ENCODE data around the gene KREMEN1. TPM values are rescaled to one million over a fixed set of nuclear protein-coding genes. Genes with fewer than 3 reads are reported as not detected.

The KREMEN1 gene
- total RNA-seq, 1 donor from 2014 or later, result not detected

DNA sequence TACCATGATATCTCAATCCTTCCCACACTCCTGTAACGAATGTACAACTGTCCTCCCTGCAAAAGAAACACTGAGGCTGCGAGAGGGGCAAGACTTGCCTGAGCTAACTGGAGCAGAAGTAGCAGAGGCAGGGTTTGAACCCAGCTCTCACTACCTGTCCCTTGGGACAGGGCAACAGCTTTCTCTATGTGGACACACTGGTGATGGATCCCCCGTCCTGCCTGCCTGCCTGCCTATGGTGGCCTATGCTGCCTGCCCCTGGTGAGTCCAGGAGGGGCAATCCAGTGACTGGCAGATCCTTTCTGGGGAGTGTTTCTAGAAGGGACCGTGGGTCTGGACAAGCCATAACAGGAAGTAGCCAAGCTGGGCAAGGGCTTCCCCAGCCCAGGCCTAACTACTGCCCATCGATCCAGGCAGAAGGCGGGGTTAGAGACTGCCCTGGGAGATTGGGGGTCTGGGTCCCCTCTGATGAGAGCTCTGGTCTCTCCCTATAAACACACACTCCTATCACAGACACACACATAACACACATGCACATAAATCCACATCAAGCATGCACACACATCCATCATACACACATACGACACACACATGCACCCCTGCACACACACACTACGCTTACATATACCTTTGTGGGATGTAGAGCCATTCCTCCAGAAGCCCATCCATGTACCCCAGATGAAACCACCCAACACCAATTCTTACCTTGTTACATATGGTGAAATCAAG, 131.8 kb downstream of the KREMEN1 start:
- intact Hi-C loops (cut with micrococcal nuclease), result no loop called here

DNA sequence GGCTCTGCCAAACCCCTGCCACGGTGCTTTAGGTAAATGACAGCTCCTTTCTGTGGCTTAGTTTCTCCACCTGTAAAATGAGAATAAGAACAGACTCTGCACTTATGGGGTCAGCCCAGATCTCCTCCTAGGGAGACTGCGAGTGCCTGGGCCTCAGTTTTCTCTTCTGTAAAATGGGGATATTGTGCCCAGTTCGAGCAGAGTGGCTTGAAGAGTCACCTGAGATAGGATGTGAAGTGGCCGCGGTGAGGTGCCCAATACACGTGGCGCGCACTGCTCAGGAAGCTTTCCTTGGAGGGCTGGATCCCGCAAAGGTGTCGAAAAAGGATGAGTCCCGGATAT, 132.4 kb downstream of the KREMEN1 start:
- intact Hi-C loops (cut with micrococcal nuclease), result no loop called here

DNA sequence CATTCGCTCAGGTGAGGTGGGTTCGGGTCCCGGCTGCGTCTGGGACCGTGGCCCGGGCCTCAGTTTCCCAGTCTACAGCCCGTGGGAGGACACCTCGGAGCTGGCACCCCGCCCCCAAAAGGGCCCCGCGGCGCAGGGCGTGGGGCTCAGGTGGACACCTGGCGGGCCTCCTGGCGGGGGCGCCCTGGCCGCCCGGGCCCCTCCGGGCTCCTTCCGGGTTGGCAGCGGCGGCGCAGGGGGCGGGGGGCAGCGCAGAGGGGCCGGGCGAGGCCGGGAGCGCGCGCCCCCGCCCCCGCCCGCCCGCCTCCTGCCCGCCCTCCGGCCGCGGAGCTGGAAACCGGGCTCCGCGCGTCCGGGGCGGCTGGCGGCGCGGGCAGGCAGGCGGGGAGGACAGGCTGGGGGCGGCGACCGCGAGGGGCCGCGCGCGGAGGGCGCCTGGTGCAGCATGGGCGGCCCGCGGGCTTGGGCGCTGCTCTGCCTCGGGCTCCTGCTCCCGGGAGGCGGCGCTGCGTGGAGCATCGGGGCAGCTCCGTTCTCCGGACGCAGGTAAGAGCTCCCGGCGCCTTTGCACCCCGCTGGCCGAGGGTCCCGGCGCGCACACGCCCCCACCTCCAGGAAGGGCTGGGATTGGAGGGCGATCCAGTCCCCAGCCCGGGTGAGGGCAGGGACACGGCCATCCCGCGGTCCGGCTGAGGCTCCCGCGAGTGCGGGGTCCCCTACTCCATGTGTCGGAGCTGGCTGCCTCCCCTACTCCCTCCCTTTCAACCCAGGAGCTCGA, 132.9 kb downstream of the KREMEN1 start, which contains the start of gene EMID1:
Gene EMID1 (plus strand): TSS at position 303 of the 778 bp plus-strand sequence. CDS start 143 bp downstream, at position 446.
- intact Hi-C loops (cut with micrococcal nuclease), result no loop called here

GRCh38 chr22:29206372-29207242, 133.8 kb downstream of the KREMEN1 start:
- intact Hi-C loops (cut with micrococcal nuclease), result no loop called here

- intact Hi-C loops (cut with micrococcal nuclease), result no loop called here
Measured at GRCh38 chr22:29207243-29207550, 134.4 kb downstream of the KREMEN1 start.

GRCh38 chr22:29207562-29208501, 135.0 kb downstream of the KREMEN1 start:
- intact Hi-C loops (cut with micrococcal nuclease), result no loop called here

GRCh38 chr22:29208502-29208862, 135.6 kb downstream of the KREMEN1 start:
- intact Hi-C loops (cut with micrococcal nuclease), result no loop called here

DNA sequence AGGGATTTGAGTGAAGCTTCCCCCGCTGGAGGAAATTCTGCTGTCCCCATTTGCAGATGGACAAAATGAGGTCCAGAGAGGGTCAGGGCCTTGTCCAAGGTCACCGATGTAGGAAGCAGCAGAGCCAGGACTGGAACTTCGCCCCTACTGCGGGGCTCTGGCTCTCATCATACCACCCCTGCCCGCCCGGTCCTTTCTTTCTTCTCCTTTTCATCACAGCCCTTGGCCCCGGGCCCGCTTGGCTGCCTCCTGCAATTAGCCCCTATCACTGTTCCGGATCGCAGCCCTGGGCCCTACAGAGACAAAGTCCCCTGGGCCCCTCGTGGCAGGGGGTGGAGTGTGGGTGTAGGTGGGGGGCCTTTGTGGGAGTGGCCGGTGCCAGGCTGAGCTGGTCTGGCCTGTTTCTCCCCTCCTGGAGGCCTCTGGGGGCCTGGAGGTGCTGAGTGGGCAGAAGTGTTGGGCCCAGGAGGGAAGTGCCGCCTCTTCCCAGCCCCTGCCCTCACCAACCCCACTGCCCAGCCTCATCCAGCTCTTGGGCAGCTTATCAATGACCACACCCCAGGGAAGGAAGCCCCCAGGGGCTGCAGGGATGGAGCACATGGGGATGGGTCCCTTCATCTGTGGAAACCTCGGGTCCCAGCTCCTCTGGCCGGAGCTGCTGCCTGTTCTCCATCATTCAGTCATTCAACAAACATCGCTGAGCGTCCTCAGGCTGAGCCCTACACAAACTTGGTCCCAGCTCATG, 136.2 kb downstream of the KREMEN1 start:
- intact Hi-C loops (cut with micrococcal nuclease), result no loop called here

- intact Hi-C loops (cut with micrococcal nuclease), result no loop called here
Measured at GRCh38 chr22:29209624-29209929, 136.7 kb downstream of the KREMEN1 start.

DNA sequence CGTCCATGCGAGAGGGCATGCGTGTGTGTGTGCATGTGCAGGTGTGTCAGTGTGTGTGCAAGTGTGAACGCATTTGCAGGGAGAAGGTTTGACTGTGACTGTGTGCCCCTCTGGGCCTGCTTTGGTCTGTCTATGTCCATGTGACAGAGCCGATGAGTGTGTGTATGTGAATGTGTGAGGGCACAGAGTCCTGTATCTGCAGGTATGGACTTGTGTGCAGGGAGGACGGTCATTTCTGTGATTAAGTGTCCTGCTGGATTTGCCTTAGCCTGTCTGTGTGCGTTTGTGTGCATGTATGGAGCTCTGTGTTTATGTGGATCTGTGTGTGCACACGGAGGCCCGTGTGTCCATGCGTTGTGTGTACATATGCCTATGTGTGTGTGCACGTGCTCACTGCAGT, 138.2 kb downstream of the KREMEN1 start:
- intact Hi-C loops (cut with micrococcal nuclease), result no loop called here

GRCh38 chr22:29211466-29211865, 138.6 kb downstream of the KREMEN1 start:
- intact Hi-C loops (cut with micrococcal nuclease), result no loop called here

- intact Hi-C loops (cut with micrococcal nuclease), result no loop called here
Measured at GRCh38 chr22:29212743-29213142, 139.9 kb downstream of the KREMEN1 start.

GRCh38 chr22:29213493-29213892, 140.7 kb downstream of the KREMEN1 start:
- intact Hi-C loops (cut with micrococcal nuclease), result no loop called here

DNA sequence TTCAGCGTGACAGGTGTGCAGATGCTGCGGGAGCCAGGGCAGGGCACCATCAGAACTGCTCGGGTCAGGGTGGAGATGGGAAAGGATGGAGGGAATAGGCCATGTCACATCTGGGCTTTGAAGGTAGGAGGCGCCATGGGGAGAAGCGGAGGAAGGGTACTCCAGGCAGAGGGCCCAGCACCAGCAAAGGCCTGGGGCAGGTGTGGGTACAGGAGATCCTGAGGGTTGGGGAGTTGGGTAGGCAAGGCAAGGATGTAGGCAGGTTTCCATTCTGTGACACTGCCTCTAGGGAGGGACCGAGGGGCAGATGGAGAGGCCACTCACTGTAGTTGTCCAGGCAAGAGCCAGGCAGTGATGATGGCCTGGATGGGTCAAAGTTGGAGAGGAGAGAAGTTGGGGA, 141.4 kb downstream of the KREMEN1 start:
- intact Hi-C loops (cut with micrococcal nuclease), result no loop called here

- intact Hi-C loops (cut with micrococcal nuclease), result no loop called here
Measured at GRCh38 chr22:29215012-29215860, 142.4 kb downstream of the KREMEN1 start.

GRCh38 chr22:29216011-29216872, 143.4 kb downstream of the KREMEN1 start:
- intact Hi-C loops (cut with micrococcal nuclease), result no loop called here

DNA sequence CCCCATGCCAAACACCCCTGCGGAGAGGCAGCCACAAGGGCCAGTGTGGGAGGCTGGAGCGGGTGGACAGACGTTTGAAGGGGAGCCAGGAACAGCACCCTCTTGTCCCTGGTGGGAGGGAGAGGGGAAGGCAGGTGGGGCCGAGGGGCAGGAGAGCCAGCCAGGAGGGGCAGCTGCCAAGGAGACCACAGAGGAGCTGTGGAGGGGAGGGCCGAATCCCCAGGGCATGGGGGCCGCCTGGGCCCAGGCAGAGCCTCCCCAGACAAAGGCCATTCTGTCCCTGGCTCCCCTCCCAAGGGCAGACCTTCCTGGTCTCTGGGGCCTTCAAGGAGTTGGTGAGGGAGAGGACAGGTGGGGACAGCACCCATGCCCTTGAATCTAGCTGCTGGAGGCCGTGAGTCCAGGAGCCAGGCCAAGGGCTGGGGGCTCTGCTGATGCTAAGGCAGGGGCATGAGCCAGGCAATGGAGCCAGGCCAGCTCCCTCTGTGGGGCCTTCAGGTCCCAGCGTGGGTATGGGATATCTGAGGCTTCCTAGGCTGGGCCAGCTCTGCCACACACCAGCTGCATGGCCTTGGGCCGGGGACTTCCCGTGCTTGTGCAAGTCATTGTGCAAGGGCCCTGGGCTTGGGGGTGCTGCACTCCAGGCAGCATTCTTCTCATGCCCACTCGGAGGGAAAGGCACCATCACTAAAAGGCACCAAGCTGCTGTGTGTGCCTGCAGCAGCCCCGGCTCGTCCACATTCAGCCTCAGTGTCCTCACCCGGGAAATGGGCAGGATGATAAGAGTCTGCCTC, 144.2 kb downstream of the KREMEN1 start:
- intact Hi-C loops (cut with micrococcal nuclease), result no loop called here

All from T-helper 1 cell treated with Interleukin-12 subunit alpha and Interleukin-12 subunit beta and Interleukin-4 antibody, amounts not matched to agents 30 ng/mL and 1 ng/mL, for 36 hours (primary cell).